IMR-90 (cell line): Measurements from ENCODE around the gene MRM2. TPM values are rescaled to one million over a fixed set of nuclear protein-coding genes. Genes with fewer than 3 reads are reported as not detected.

Experiments used
- ATAC-seq: fragments of 200-7000 bp; cut with Tn5 transposase; 2 replicates; pipeline ENCODE4 v1.9.1; 2020; ENCODE audit warnings: low read depth, mild to moderate bottlenecking, moderate library complexity
- BruUV-seq: library from RNA; stranded (reverse); fragments of 400-500 nt; replicated peaks from 2 replicates; lab custom pipeline; 2021; lab: Mats Ljungman, UMichigan
- CTCF ChIA-PET: fragments of 300-600 bp; formaldehyde crosslinking; extraction: SDS; loops from one replicate; lab custom pipeline; 2021; ENCODE audit warnings: antibody characterized with exemption; lab: Yijun Ruan, JAX
- POLR2A ChIA-PET: fragments of 300-600 bp; sonication (Branson Sonifier 250); formaldehyde crosslinking; loops from one replicate; lab custom pipeline; 2022; ENCODE audit warnings: antibody characterized with exemption; ENCODE audit not compliant: unreplicated experiment; lab: Charles Lee
- DNase-seq: peaks from one replicate; pipeline ENCODE4 v3.0.0; 2013
- H2AFZ ChIP-seq: replicated peaks from 2 replicates; pipeline ENCODE3; 2013; ENCODE audit warnings: low read length, mild to moderate bottlenecking; ENCODE audit not compliant: poor library complexity
- H2AK5ac ChIP-seq: 2 replicates; pipeline ENCODE4 v1.6.1; 2013; ENCODE audit warnings: low read depth, low read length, inconsistent platforms
- H2AK9ac ChIP-seq: replicated peaks from 2 replicates; pipeline ENCODE3; 2013; ENCODE audit warnings: mild to moderate bottlenecking, low read depth, low read length, moderate library complexity; ENCODE audit not compliant: poor library complexity
- H2BK120ac ChIP-seq: 2 replicates; pipeline ENCODE4 v1.6.1; 2013; ENCODE audit warnings: low read depth, low read length, inconsistent platforms
- H2BK15ac ChIP-seq: 3 replicates; pipeline ENCODE4 v1.6.1; 2013; ENCODE audit warnings: low read depth, low read length, inconsistent platforms
- H2BK20ac ChIP-seq: 2 replicates; pipeline ENCODE4 v1.6.1; 2013; ENCODE audit warnings: low read depth, mild to moderate bottlenecking, inconsistent platforms, low read length, moderate library complexity
- H2BK5ac ChIP-seq: 2 replicates; pipeline ENCODE4 v1.6.1; 2013; ENCODE audit warnings: mild to moderate bottlenecking, low read depth, low read length, inconsistent platforms; ENCODE audit not compliant: poor library complexity, severe bottlenecking
- H3K14ac ChIP-seq: replicated peaks from 2 replicates; pipeline ENCODE4 v1.6.1; 2013; ENCODE audit warnings: low read depth, low read length, inconsistent platforms
- H3K18ac ChIP-seq: 2 replicates; pipeline ENCODE4 v1.6.1; 2013; ENCODE audit warnings: low read depth, low read length, control low read depth
- H3K23ac ChIP-seq: 2 replicates; pipeline ENCODE4 v1.6.1; 2013; ENCODE audit warnings: low read depth, low read length, inconsistent platforms
- H3K27ac ChIP-seq: 2 replicates; pipeline ENCODE4 v1.5.1; 2013; ENCODE audit warnings: mild to moderate bottlenecking, control low read depth, low read length; ENCODE audit not compliant: insufficient read depth
- H3K27me3 ChIP-seq: 2 replicates; pipeline ENCODE4 v1.6.1; 2013; ENCODE audit warnings: low read length; ENCODE audit not compliant: control insufficient read depth, insufficient read depth
- H3K36me3 ChIP-seq: 2 replicates; pipeline ENCODE4 v1.6.1; 2013; ENCODE audit warnings: low read length, mixed read lengths; ENCODE audit not compliant: control insufficient read depth, insufficient read depth
- H3K4ac ChIP-seq: 2 replicates; pipeline ENCODE4 v1.6.1; 2013; ENCODE audit warnings: low read depth, low read length, inconsistent platforms
- H3K4me1 ChIP-seq: 2 replicates; pipeline ENCODE4 v1.6.1; 2013; ENCODE audit warnings: low read length, mixed read lengths; ENCODE audit not compliant: control insufficient read depth, insufficient read depth
- H3K4me2 ChIP-seq: 2 replicates; pipeline ENCODE4 v1.6.1; 2013; ENCODE audit warnings: low read depth, mild to moderate bottlenecking, control low read depth, low read length, moderate library complexity
- H3K4me3 ChIP-seq: 2 replicates; pipeline ENCODE4 v1.5.1; 2013; ENCODE audit warnings: low read depth, mild to moderate bottlenecking, control low read depth, low read length, moderate library complexity; ENCODE audit not compliant: insufficient read depth
- H3K56ac ChIP-seq: 2 replicates; pipeline ENCODE4 v1.6.1; 2013; ENCODE audit warnings: low read length, inconsistent platforms; ENCODE audit not compliant: insufficient read depth; ENCODE audit errors: extremely low read depth
- H3K79me1 ChIP-seq, 2 experiments: 2 replicates each; pipeline ENCODE4 v1.6.1; 2013; ENCODE audit warnings: low read length in 2 of 2, inconsistent platforms in 1 of 2, low read depth in 1 of 2
- H3K9ac ChIP-seq: 2 replicates; pipeline ENCODE4 v1.6.1; 2013; ENCODE audit warnings: low read depth, low read length, control low read depth
- H3K9me1 ChIP-seq: 2 replicates; pipeline ENCODE4 v1.6.1; 2013; ENCODE audit warnings: low read length, inconsistent platforms; ENCODE audit not compliant: insufficient read depth
- H3K9me3 ChIP-seq: 2 replicates; pipeline ENCODE4 v1.6.1; 2013; ENCODE audit warnings: low read length; ENCODE audit not compliant: control insufficient read depth, insufficient read depth
- H4K20me1 ChIP-seq: 2 replicates; pipeline ENCODE4 v1.6.1; 2013; ENCODE audit warnings: low read length, inconsistent platforms; ENCODE audit not compliant: insufficient read depth
- H4K5ac ChIP-seq: 2 replicates; pipeline ENCODE4 v1.6.1; 2013; ENCODE audit warnings: mild to moderate bottlenecking, low read depth, low read length, control low read depth
- H4K8ac ChIP-seq, 2 experiments: 2 replicates each; pipeline ENCODE4 v1.6.1; 2013; ENCODE audit warnings: low read depth in 2 of 2, low read length in 2 of 2, control low read depth in 1 of 2, inconsistent platforms in 1 of 2
- H4K91ac ChIP-seq: 2 replicates; pipeline ENCODE4 v1.6.1; 2013; ENCODE audit warnings: low read depth, low read length, inconsistent platforms; ENCODE audit not compliant: insufficient read depth
- CHD1 ChIP-seq: IDR thresholded peaks from 2 replicates; pipeline ENCODE4 v1.6.1; 2012; ENCODE audit warnings: low read depth, low read length, improper control_type of control experiment
- RFX5 ChIP-seq: IDR thresholded peaks from 2 replicates; pipeline ENCODE4 v1.8.0; 2012; ENCODE audit warnings: low read depth, mild to moderate bottlenecking, low read length, moderate library complexity
- WGBS, 2 experiments: methylation state at CpG; one replicate each; pipeline versions ENCODE4 v1.1.5 to v1.1.7; 2013; ENCODE audit warnings: missing lambda C conversion rate in 2 of 2; ENCODE audit not compliant: insufficient read length in 1 of 2; ENCODE audit errors: extremely low coverage in 2 of 2; 5-methylcytosine and 5-hydroxymethylcytosine counted together
- dilution Hi-C: fragments of 300-500 bp; cut with HindIII; formaldehyde crosslinking; loops from one replicate; pipeline ENCODE4 v1.14.3; 2018; ENCODE audit warnings: low sequenced_read_pairs; ENCODE audit not compliant: unreplicated experiment
- in situ Hi-C: fragments of 300-500 bp; cut with MboI; formaldehyde crosslinking; loops from 3 replicates; pipeline ENCODE4 v1.14.3; 2019; ENCODE audit warnings: low sequenced_read_pairs, inconsistent platforms, mixed read lengths
- intact Hi-C: fragments of 100-400 bp; cut with micrococcal nuclease; formaldehyde crosslinking; loops from 2 replicates; pipeline ENCODE4 v1.10.0; 2022
- polyA plus RNA-seq, 3 experiments: library from polyadenylated mRNA; depleted of rRNA; stranded (reverse); fragments of >200 nt; gene quantifications; 2 replicates each; pipeline ENCODE4 v1.2.3, GENCODE V29; 2012; ENCODE audit warnings: low replicate concordance in 1 of 3
- total RNA-seq: library from RNA; depleted of rRNA; stranded (reverse); fragments of >200 nt; gene quantifications from 2 replicates; pipeline ENCODE4 v1.2.3, GENCODE V29; 2012
- TF ChIP-seq, protein P1 (sequence below): fragments of 150-350 bp; IDR thresholded peaks from 2 replicates; pipeline ENCODE4 v1.6.1; 2017; ENCODE audit warnings: mild to moderate bottlenecking, antibody characterized with exemption, low read length, low read depth

Gene MRM2
- total and polyA plus RNA-seq, 2 of the 4 experiments (the other 2 are of a cell fraction), result 19.1 to 23.8 TPM

DNA sequence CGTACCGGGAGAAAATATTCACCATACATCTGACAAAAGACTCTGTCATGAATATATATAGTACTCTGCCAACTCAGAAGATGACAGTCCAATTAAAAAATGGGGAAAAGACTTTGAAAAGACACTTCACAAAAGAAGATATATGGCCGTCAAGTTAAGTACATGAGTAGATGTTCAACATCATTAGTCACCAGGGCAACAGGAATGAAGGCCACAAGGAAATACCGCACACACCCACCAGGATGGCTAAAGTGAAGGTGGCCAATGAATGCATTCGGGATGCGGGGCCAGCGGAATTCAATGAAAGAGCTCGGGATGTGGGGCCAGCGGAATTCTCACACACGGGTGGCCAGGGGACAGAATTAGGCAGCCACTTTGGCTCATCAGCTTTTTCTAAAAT, 51.5 kb downstream of the MRM2 start:
- CTCF ChIA-PET, result no interaction called here
- no peak overlapping the region for H3K4ac ChIP-seq
- no peak overlapping the region for H2BK15ac ChIP-seq
- H3K9me1 ChIP-seq, result no peaks in the 10 kb centered on the region
- no peak overlapping the region for H3K23ac ChIP-seq
- no peaks in the 10 kb centered on the region for H3K4me1 ChIP-seq
- peaks cover 23 to 38% of the 10 kb centered on the region in 2 experiments; a peak in 3 of 4 replicates for H3K79me1 ChIP-seq
- H4K5ac ChIP-seq, result no peak overlapping the region
- no peak overlapping the region for H4K91ac ChIP-seq
- no peak overlapping the region for H3K18ac ChIP-seq
- dilution Hi-C loops, result no loop called here
- H2BK5ac ChIP-seq, result no peak overlapping the region
- no peak overlapping the region for H3K27ac ChIP-seq
- H2BK20ac ChIP-seq, result no peak overlapping the region
- H3K4me2 ChIP-seq, result no peak overlapping the region
- H2AK5ac ChIP-seq, result no peak overlapping the region
- no peak overlapping the region for H2AK9ac ChIP-seq
- ATAC-seq, result peak; percentile 54; the same call in 1 of the 2 replicates
- intact Hi-C loops, result no loop called here
- no peak overlapping the region for H2BK120ac ChIP-seq
- 65% methylated on average over 4 of the region's 10 CpGs; no CpG with 5 or more reads in 1 of the 2 experiments for WGBS, 2 experiments
- no peaks in the 10 kb centered on the region; the same call in 1 of the 2 replicates for H3K9me3 ChIP-seq
- no peak overlapping the region for H3K14ac ChIP-seq
- no peak overlapping the region for H3K4me3 ChIP-seq
- no TSS peak for BruUV-seq
- in situ Hi-C loops, result no loop called here
- peak; percentile 76 for DNase-seq
- H3K56ac ChIP-seq, result no peak overlapping the region
- H3K9ac ChIP-seq, result no peak overlapping the region
- no peaks in the 10 kb centered on the region for H4K20me1 ChIP-seq
- H3K36me3 ChIP-seq, result peaks cover 7% of the 10 kb centered on the region
- POLR2A ChIA-PET, result no interaction called here
- H3K27me3 ChIP-seq, result no peaks in the 10 kb centered on the region
- no peak overlapping the region for H2AFZ ChIP-seq
- TF ChIP-seq CHD1, result no peak
- peak; percentile 78; the same call in 1 of the 2 replicates for TF ChIP-seq RFX5
- TF ChIP-seq, protein P1, sequence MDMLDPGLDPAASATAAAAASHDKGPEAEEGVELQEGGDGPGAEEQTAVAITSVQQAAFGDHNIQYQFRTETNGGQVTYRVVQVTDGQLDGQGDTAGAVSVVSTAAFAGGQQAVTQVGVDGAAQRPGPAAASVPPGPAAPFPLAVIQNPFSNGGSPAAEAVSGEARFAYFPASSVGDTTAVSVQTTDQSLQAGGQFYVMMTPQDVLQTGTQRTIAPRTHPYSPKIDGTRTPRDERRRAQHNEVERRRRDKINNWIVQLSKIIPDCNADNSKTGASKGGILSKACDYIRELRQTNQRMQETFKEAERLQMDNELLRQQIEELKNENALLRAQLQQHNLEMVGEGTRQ, result no peak
- no peak overlapping the region for H4K8ac ChIP-seq
